Globus pallidus (tissue), 1 donor: ENCODE data around the gene RIC1.
"Not testable (repeated sequence)": the region's sequence is repeated elsewhere in the genome, so short reads cannot be mapped to it uniquely, and the experiment has no call there.

ENCODE experiments used
- DNase-seq: peaks from one replicate; pipeline ENCODE4 v3.0.0-alpha.2; 2015; ENCODE audit warnings: low spot score

RIC1 gene

GRCh38 chr9:5628530-5629311 lies at the start of gene RIC1:
Gene RIC1 (plus strand): TSS chr9:5629107. CDS start chr9:5629310, 203 bp downstream.
- DNase-seq, result peak; percentile 94

GRCh38 chr9:5579881-5580280 lies 49.0 kb upstream of the RIC1 start:
- no peak for DNase-seq

GRCh38 chr9:5580650-5581049 lies 48.3 kb upstream of the RIC1 start:
- no peak for DNase-seq

GRCh38 chr9:5581706-5582105 lies 47.2 kb upstream of the RIC1 start:
- not testable (repeated sequence) for DNase-seq

GRCh38 chr9:5582835-5583195 lies 46.1 kb upstream of the RIC1 start:
- DNase-seq, result peak; percentile 38

GRCh38 chr9:5586391-5586802 lies 42.5 kb upstream of the RIC1 start:
- no peak for DNase-seq

- DNase-seq, result no peak
Measured at GRCh38 chr9:5587024-5587423, 41.9 kb upstream of the RIC1 start.

- DNase-seq, result no peak
Measured at GRCh38 chr9:5592231-5592630, 36.7 kb upstream of the RIC1 start.

GRCh38 chr9:5592904-5593303 lies 36.0 kb upstream of the RIC1 start:
- DNase-seq, result no peak

- DNase-seq, result no peak
Measured at GRCh38 chr9:5593904-5594303, 35.0 kb upstream of the RIC1 start.

- DNase-seq, result no peak
Measured at GRCh38 chr9:5596173-5596572, 32.7 kb upstream of the RIC1 start.

- DNase-seq, result no peak
Measured at GRCh38 chr9:5608298-5609225, 20.3 kb upstream of the RIC1 start.

- no peak for DNase-seq
Measured at GRCh38 chr9:5609226-5609596, 19.7 kb upstream of the RIC1 start.

- no peak for DNase-seq
Measured at GRCh38 chr9:5610491-5610890, 18.4 kb upstream of the RIC1 start.

- DNase-seq, result no peak
Measured at GRCh38 chr9:5611321-5612184, 17.4 kb upstream of the RIC1 start.

- no peak for DNase-seq
Measured at GRCh38 chr9:5612185-5612530, 16.7 kb upstream of the RIC1 start.

- no peak for DNase-seq
Measured at GRCh38 chr9:5614192-5614591, 14.7 kb upstream of the RIC1 start.

GRCh38 chr9:5614985-5615384 lies 13.9 kb upstream of the RIC1 start:
- DNase-seq, result no peak

- DNase-seq, result peak; percentile 11
Measured at GRCh38 chr9:5617749-5618148, 11.2 kb upstream of the RIC1 start.

- no peak for DNase-seq
Measured at GRCh38 chr9:5620494-5620893, 8.4 kb upstream of the RIC1 start.

GRCh38 chr9:5621327-5621726 lies 7.6 kb upstream of the RIC1 start:
- no peak for DNase-seq

GRCh38 chr9:5622016-5622415 lies 6.9 kb upstream of the RIC1 start:
- no peak for DNase-seq
